HepG2 (cell line): ENCODE measurements around the gene ABL2. TPM values are rescaled to one million over a fixed set of nuclear protein-coding genes. Genes with fewer than 3 reads are reported as not detected.
A peak's percentile ranks its signal among the peaks of the same experiment; 100 is the strongest.

ENCODE experiments used
- CENPT ChIP-seq: sonication (generic); formaldehyde crosslinking; IDR thresholded peaks from 2 replicates; pipeline ENCODE4 v1.8.0; 2022; ENCODE audit warnings: low read depth, mild to moderate bottlenecking, moderate library complexity, missing genetic modification reagents
- CHCHD3 ChIP-seq: sonication (generic); formaldehyde crosslinking; IDR thresholded peaks from 2 replicates; pipeline ENCODE4 v1.8.0; 2022; ENCODE audit warnings: mild to moderate bottlenecking, missing genetic modification reagents, moderate library complexity
- GFI1 ChIP-seq: sonication (generic); formaldehyde crosslinking; IDR thresholded peaks from 2 replicates; pipeline ENCODE4 v1.5.0; 2020; ENCODE audit warnings: missing genetic modification reagents, mild to moderate bottlenecking, borderline replicate concordance
- IRX3 ChIP-seq: sonication (generic); formaldehyde crosslinking; IDR thresholded peaks from 2 replicates; pipeline ENCODE4 v1.8.1; 2023; ENCODE audit warnings: mild to moderate bottlenecking, low read depth, missing genetic modification reagents, borderline replicate concordance
- JARID2 ChIP-seq: sonication (generic); formaldehyde crosslinking; IDR thresholded peaks from 2 replicates; pipeline ENCODE4 v1.8.1; 2023; ENCODE audit warnings: missing genetic modification reagents, inconsistent platforms; ENCODE audit not compliant: insufficient replicate concordance
- KLF16 ChIP-seq, 2 experiments: sonication (generic) in 1 of 2; formaldehyde crosslinking in 1 of 2; IDR thresholded peaks; 2 replicates each; pipeline versions ENCODE4 v1.6.1 to v1.8.0; 2016 to 2023; ENCODE audit warnings: missing genetic modification reagents in 2 of 2, missing compliant biosample characterization in 1 of 2
- MIER2 ChIP-seq: IDR thresholded peaks from 2 replicates; pipeline ENCODE4 v1.6.1; 2016; ENCODE audit warnings: missing biosample characterization, missing genetic modification reagents
- NR0B2 ChIP-seq: sonication (generic); formaldehyde crosslinking; IDR thresholded peaks from 2 replicates; pipeline ENCODE4 v1.4.0; 2020; ENCODE audit warnings: mild to moderate bottlenecking, missing genetic modification reagents
- PRDM4 ChIP-seq: sonication (generic); formaldehyde crosslinking; IDR thresholded peaks from 2 replicates; pipeline ENCODE4 v1.9.0; 2021; ENCODE audit warnings: missing genetic modification reagents, borderline replicate concordance
- RARA ChIP-seq: IDR thresholded peaks from 2 replicates; pipeline ENCODE4 v1.6.1; 2016; ENCODE audit warnings: missing genetic modification reagents, missing compliant biosample characterization
- RFXAP ChIP-seq: sonication (generic); formaldehyde crosslinking; IDR thresholded peaks from 2 replicates; pipeline ENCODE4 v1.4.0; 2020; ENCODE audit warnings: missing genetic modification reagents, borderline replicate concordance
- SIX4 ChIP-seq: sonication (generic); formaldehyde crosslinking; IDR thresholded peaks from 2 replicates; pipeline ENCODE4 v1.4.0; 2020; ENCODE audit warnings: missing genetic modification reagents
- SOX13 ChIP-seq, 3 experiments: fragments of 450-650 bp in 1 of 3; sonication (generic) in 1 of 3; formaldehyde crosslinking in 1 of 3; IDR thresholded peaks in 2 of 3; conservative IDR thresholded peaks in 1 of 3; 2 replicates each; pipeline versions ENCODE4 v1.5.0 to v1.6.1; 2016 to 2020; ENCODE audit warnings: antibody characterized with exemption in 1 of 3, mild to moderate bottlenecking in 1 of 3, missing compliant biosample characterization in 1 of 3, missing genetic modification reagents in 1 of 3, moderate library complexity in 1 of 3
- SP4 ChIP-seq: sonication (generic); formaldehyde crosslinking; IDR thresholded peaks from 2 replicates; pipeline ENCODE4 v1.8.1; 2023; ENCODE audit warnings: mild to moderate bottlenecking, missing genetic modification reagents
- TBP ChIP-seq: sonication (generic); formaldehyde crosslinking; IDR thresholded peaks from 2 replicates; pipeline ENCODE4 v1.5.0; 2020; ENCODE audit warnings: missing genetic modification reagents
- TGIF2 ChIP-seq: IDR thresholded peaks from 2 replicates; pipeline ENCODE4 v1.6.1; 2016; ENCODE audit warnings: control low read depth, missing compliant biosample characterization
- THAP11 ChIP-seq: IDR thresholded peaks from 2 replicates; pipeline ENCODE4 v1.6.1; 2016; ENCODE audit warnings: missing biosample characterization, missing genetic modification reagents
- THYN1 ChIP-seq: sonication (generic); formaldehyde crosslinking; IDR thresholded peaks from 2 replicates; pipeline ENCODE4 v1.8.1; 2023; ENCODE audit warnings: low read depth, mild to moderate bottlenecking, moderate library complexity, missing genetic modification reagents, borderline replicate concordance
- ZBTB44 ChIP-seq: sonication (generic); formaldehyde crosslinking; IDR thresholded peaks from 2 replicates; pipeline ENCODE4 v1.4.0; 2020; ENCODE audit warnings: missing genetic modification reagents
- ZNF414 ChIP-seq: sonication (generic); formaldehyde crosslinking; IDR thresholded peaks from 2 replicates; pipeline ENCODE4 v1.5.0; 2020; ENCODE audit warnings: missing genetic modification reagents
- ZNF441 ChIP-seq: sonication (generic); formaldehyde crosslinking; IDR thresholded peaks from 2 replicates; pipeline ENCODE4 v1.7.0; 2021; ENCODE audit warnings: missing genetic modification reagents, borderline replicate concordance
- ZNF543 ChIP-seq: sonication (generic); formaldehyde crosslinking; IDR thresholded peaks from 2 replicates; pipeline ENCODE4 v1.4.0; 2020; ENCODE audit warnings: mild to moderate bottlenecking, missing genetic modification reagents
- ZNF557 ChIP-seq: sonication (generic); formaldehyde crosslinking; IDR thresholded peaks from 2 replicates; pipeline ENCODE4 v1.4.0; 2020; ENCODE audit warnings: missing genetic modification reagents
- ZNF629 ChIP-seq: sonication (generic); formaldehyde crosslinking; conservative IDR thresholded peaks from 2 replicates; pipeline ENCODE4 v1.5.0; 2020; ENCODE audit warnings: missing genetic modification reagents
- ZNF766 ChIP-seq: sonication (generic); formaldehyde crosslinking; IDR thresholded peaks from 2 replicates; pipeline ENCODE4 v1.5.0; 2020; ENCODE audit warnings: missing genetic modification reagents, borderline replicate concordance
- ZNF83 ChIP-seq: sonication (generic); formaldehyde crosslinking; IDR thresholded peaks from 2 replicates; pipeline ENCODE4 v1.4.0; 2020; ENCODE audit warnings: missing genetic modification reagents, mild to moderate bottlenecking, borderline replicate concordance
- polyA plus RNA-seq, 8 experiments: library from polyadenylated mRNA; depleted of rRNA in 3 of 8; stranded (reverse) in 7 of 8; unstranded in 1 of 8; fragments of >200 nt; fragmentation: Illumina TruSeq in 4 of 8; extraction: Trizol in 4 of 8; gene quantifications; 2 replicates each; pipeline versions ENCODE4 v1.2.1 to v1.2.3, GENCODE V29; 2011 to 2016; ENCODE audit warnings: low read depth in 4 of 8, missing spikeins in 1 of 8, mixed read lengths in 1 of 8; ENCODE audit not compliant: insufficient read depth in 1 of 8
- total RNA-seq, 5 experiments: library from RNA; depleted of rRNA; stranded (reverse); fragments of >200 nt; fragmentation: Illumina TruSeq; extraction: Trizol; gene quantifications; 2 replicates each; pipeline ENCODE4 v1.2.3, GENCODE V29; 2016; ENCODE audit warnings: low read depth in 1 of 5

ABL2 gene
- total and polyA plus RNA-seq, 2 of the 13 experiments (the other 11 are each of a cell fraction or from before 2014, with no cell fraction given), result 5.8 to 6.0 TPM

GRCh38 chr1:179104611-179105250, 124.7 kb downstream of the ABL2 start (continued):
- peak; percentile 15; the same call in 1 of the 2 replicates for TF ChIP-seq MIER2 (CRISPR knock-in tag)
- no peak for TF ChIP-seq JARID2
- TF ChIP-seq ZNF441, result no peak
- no peak for TF ChIP-seq ZNF543 (CRISPR knock-in tag)
- TF ChIP-seq TGIF2 (CRISPR knock-in tag), result peak; percentile 75
- TF ChIP-seq CENPT, result no peak
- TF ChIP-seq ZBTB44 (CRISPR knock-in tag), result no peak
- TF ChIP-seq GFI1 (CRISPR knock-in tag), result peak; percentile 93
- TF ChIP-seq ZNF629 (CRISPR knock-in tag), result 0 out of 2 replicates have a peak, but pooled peaks have one; percentile 33
- peak; percentile 94 for TF ChIP-seq RARA
- no peak for TF ChIP-seq ZNF83 (CRISPR knock-in tag)
- TF ChIP-seq IRX3 (CRISPR knock-in tag), result no peak
- TF ChIP-seq ZNF414 (CRISPR knock-in tag), result peak; percentile 79; the same call in 1 of the 2 replicates
- no peak for TF ChIP-seq RFXAP
- no peak for TF ChIP-seq THYN1 (CRISPR knock-in tag)
- TF ChIP-seq SP4 (CRISPR knock-in tag), result no peak
- TF ChIP-seq CHCHD3 (CRISPR knock-in tag), result no peak
- no peak for TF ChIP-seq SIX4 (CRISPR knock-in tag)
- TF ChIP-seq SOX13 (IDR thresholded peaks at IDR 0.05), result peak; percentile 25
- peak in 1 of 2 experiments; percentile 89; a peak in 2 of 4 replicates for TF ChIP-seq SOX13 (CRISPR knock-in tag; conservative IDR thresholded peaks at IDR 0.05 in 1 of 2, IDR thresholded peaks at IDR 0.05 in 1 of 2)
- TF ChIP-seq ZNF766, result no peak
- peak; percentile 70 for TF ChIP-seq THAP11
- no peak for TF ChIP-seq TBP (CRISPR knock-in tag)
- no peak for TF ChIP-seq NR0B2 (CRISPR knock-in tag)
- TF ChIP-seq ZNF557 (CRISPR knock-in tag), result no peak
- no peak for TF ChIP-seq PRDM4 (CRISPR knock-in tag)
- TF ChIP-seq KLF16 (CRISPR knock-in tag; IDR thresholded peaks at IDR 0.05), result peak in 1 of 2 experiments; percentile 59; a peak in 1 of 4 replicates
